ENCODE results near the gene XPOT. TPM values are rescaled to one million over a fixed set of nuclear protein-coding genes. Genes with fewer than 3 reads are reported as not detected.

The XPOT gene
- total RNA-seq, 1 experiment from 2014 or later: 130 TPM

- WGBS (ENCODE audit: extremely low coverage, insufficient read length, low lambda C conversion rate): no CpG with 5 or more reads among the region's 6 CpGs
- DNase-seq: no peak
- Histone ChIP-seq H2AFZ (ENCODE audit: low read length) (no peak overlapping the region), H4K20me1 (ENCODE audit: control insufficient read depth, insufficient read depth, insufficient read length) (no peaks in the 10 kb centered on the region), H2BK20ac (ENCODE audit: low read depth, low read length, poor library complexity, severe bottlenecking) (no peak overlapping the region), H3K56ac (ENCODE audit: insufficient read length, low read depth, low read length) (no peak overlapping the region), H2BK5ac (ENCODE audit: insufficient read length, low read length) (no peak overlapping the region), H3K4me2 (ENCODE audit: insufficient read depth, insufficient read length, low read length) (no peak overlapping the region), H3K14ac (ENCODE audit: insufficient read depth, low read length) (no peak overlapping the region), H3T11ph (ENCODE audit: low read length) (no peak overlapping the region), H3K4me1 (ENCODE audit: insufficient read depth, low read length) (no peaks in the 10 kb centered on the region), H2BK120ac (ENCODE audit: low read depth, low read length, poor library complexity, severe bottlenecking) (no peak overlapping the region), H2BK15ac (ENCODE audit: low read depth, low read length) (no peak overlapping the region), H3K18ac (ENCODE audit: insufficient read length, low read depth, low read length) (no peak overlapping the region), H2BK12ac (ENCODE audit: insufficient read length, low read depth, low read length) (no peak overlapping the region), H3K9ac (ENCODE audit: extremely low read depth, insufficient read length, low read length) (no peak overlapping the region), H3K79me1 (ENCODE audit: insufficient read depth, low read depth, low read length, poor library complexity, severe bottlenecking) (no peaks in the 10 kb centered on the region), H4K8ac (replicated peaks; ENCODE audit: insufficient read length, low read depth, low read length) (no peak overlapping the region), H3K27me3 (ENCODE audit: insufficient read depth, low read length) (no peaks in the 10 kb centered on the region), H3K23ac (ENCODE audit: insufficient read length, low read depth, low read length) (no peak overlapping the region), H3K9me3 (ENCODE audit: control insufficient read depth, low read depth, low read length) (no peaks in the 10 kb centered on the region), H3K79me2 (ENCODE audit: insufficient read depth, low read length) (no peaks in the 10 kb centered on the region), H3K23me2 (ENCODE audit: insufficient read length, low read depth, low read length, poor library complexity, severe bottlenecking) (no peaks in the 10 kb centered on the region), H3K4ac (ENCODE audit: low read depth, low read length) (no peak overlapping the region), H2AK5ac (ENCODE audit: insufficient read length, low read length) (no peak overlapping the region), H3K27ac (ENCODE audit: insufficient read length, low read depth, low read length) (no peak overlapping the region), H4K5ac (ENCODE audit: insufficient read length, low read depth, low read length) (no peak overlapping the region), H4K91ac (ENCODE audit: insufficient read length, low read depth, low read length) (no peak overlapping the region)
- no peak overlapping the region for H3K4me3 Mint-ChIP-seq
- H3K27ac Mint-ChIP-seq: no peak overlapping the region
- TF ChIP-seq CTCF (conservative IDR thresholded peaks at IDR 0.05): no peak
- H3K4me1 Mint-ChIP-seq: peaks cover 3 to 7% of the 10 kb centered on the region in 2 experiments; a peak in 2 of 4 replicates
- peaks cover 7% of the 10 kb centered on the region for H3K27me3 Mint-ChIP-seq (ENCODE audit: low read depth)
- no peaks in the 10 kb centered on the region for H3K9me3 Mint-ChIP-seq
- no peaks in the 10 kb centered on the region for H3K36me3 Mint-ChIP-seq (ENCODE audit: insufficient read depth in 1 of 3, low read depth in 3 of 3)
Measured at GRCh38 chr12:64387197-64387816, 16.9 kb upstream of the XPOT start.
